Measurements from ENCODE around the gene RASGRF2. TPM values are rescaled to one million over a fixed set of nuclear protein-coding genes. Genes with fewer than 3 reads are reported as not detected.

The RASGRF2 gene
- total and polyA plus RNA-seq, 2 of the 13 experiments (the other 11 are each of a cell fraction or from before 2014, with no cell fraction given): 23.6 to 29.0 TPM

DNA sequence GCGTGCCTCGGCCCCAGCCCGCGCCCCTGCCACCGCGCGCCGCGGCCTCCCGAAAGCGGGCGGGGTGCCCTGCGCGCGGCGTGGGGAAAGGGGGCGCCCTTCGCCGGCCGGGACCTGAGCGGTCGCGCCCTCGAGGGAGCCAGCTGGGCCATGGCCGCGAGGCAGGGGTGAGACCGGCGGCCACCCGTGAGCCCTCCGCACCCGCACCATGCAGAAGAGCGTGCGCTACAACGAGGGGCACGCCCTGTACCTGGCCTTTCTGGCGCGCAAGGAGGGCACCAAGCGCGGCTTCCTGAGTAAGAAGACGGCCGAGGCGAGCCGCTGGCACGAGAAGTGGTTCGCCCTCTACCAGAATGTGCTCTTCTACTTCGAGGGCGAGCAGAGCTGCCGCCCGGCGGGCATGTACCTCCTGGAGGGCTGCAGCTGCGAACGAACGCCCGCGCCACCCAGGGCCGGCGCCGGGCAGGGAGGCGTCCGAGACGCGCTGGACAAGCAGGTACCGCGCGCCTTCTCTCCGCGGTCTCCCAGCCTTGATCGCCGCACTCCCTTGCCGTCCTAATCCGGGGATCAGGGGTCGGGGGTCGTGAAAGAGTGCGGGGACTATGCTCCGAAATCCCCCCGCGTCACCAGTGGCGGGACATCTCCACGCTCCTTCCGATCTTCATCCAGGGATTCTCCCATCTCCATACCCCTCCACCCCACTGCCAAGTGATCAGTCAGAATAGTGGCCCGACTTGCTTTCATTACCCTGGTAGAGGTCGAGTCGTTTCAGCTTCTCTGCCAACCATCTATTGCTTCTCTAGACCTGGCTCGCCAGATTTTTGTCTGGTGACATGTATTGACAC, 590 bp downstream of the RASGRF2 start (continued):
- TF ChIP-seq, protein P1, sequence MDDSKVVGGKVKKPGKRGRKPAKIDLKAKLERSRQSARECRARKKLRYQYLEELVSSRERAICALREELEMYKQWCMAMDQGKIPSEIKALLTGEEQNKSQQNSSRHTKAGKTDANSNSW (CRISPR knock-in tag; IDR thresholded peaks at IDR 0.05; ENCODE audit: borderline replicate concordance): peak; percentile 75; the same call in 1 of the 2 replicates
- TF ChIP-seq FOXA3 (CRISPR knock-in tag; IDR thresholded peaks at IDR 0.05): 0 out of 2 replicates have a peak, but pooled peaks have one; percentile 18
- TF ChIP-seq, protein P2, sequence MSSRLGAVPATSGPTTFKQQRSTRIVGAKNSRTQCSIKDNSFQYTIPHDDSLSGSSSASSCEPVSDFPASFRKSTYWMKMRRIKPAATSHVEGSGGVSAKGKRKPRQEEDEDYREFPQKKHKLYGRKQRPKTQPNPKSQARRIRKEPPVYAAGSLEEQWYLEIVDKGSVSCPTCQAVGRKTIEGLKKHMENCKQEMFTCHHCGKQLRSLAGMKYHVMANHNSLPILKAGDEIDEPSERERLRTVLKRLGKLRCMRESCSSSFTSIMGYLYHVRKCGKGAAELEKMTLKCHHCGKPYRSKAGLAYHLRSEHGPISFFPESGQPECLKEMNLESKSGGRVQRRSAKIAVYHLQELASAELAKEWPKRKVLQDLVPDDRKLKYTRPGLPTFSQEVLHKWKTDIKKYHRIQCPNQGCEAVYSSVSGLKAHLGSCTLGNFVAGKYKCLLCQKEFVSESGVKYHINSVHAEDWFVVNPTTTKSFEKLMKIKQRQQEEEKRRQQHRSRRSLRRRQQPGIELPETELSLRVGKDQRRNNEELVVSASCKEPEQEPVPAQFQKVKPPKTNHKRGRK (CRISPR knock-in tag; IDR thresholded peaks at IDR 0.05): no peak
- peak; percentile 73 for TF ChIP-seq HDAC1 (CRISPR knock-in tag; IDR thresholded peaks at IDR 0.05)
- TF ChIP-seq PITX1 (CRISPR knock-in tag; IDR thresholded peaks at IDR 0.05): peak; percentile 58; the same call in 1 of the 2 replicates
- TF ChIP-seq KDM5B (CRISPR knock-in tag; IDR thresholded peaks at IDR 0.05; ENCODE audit: borderline replicate concordance): peak; percentile 50; the same call in 1 of the 2 replicates
- no peak for TF ChIP-seq SPEN (CRISPR knock-in tag; IDR thresholded peaks at IDR 0.05; ENCODE audit: low read depth)
- TF ChIP-seq, protein P3, sequence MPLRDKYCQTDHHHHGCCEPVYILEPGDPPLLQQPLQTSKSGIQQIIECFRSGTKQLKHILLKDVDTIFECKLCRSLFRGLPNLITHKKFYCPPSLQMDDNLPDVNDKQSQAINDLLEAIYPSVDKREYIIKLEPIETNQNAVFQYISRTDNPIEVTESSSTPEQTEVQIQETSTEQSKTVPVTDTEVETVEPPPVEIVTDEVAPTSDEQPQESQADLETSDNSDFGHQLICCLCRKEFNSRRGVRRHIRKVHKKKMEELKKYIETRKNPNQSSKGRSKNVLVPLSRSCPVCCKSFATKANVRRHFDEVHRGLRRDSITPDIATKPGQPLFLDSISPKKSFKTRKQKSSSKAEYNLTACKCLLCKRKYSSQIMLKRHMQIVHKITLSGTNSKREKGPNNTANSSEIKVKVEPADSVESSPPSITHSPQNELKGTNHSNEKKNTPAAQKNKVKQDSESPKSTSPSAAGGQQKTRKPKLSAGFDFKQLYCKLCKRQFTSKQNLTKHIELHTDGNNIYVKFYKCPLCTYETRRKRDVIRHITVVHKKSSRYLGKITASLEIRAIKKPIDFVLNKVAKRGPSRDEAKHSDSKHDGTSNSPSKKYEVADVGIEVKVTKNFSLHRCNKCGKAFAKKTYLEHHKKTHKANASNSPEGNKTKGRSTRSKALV (CRISPR knock-in tag; IDR thresholded peaks at IDR 0.05): peak; percentile 90
- peak; percentile 69 for TF ChIP-seq AGO2 (optimal IDR thresholded peaks at IDR 0.05; ENCODE audit: low read depth, low read length)
- 0 out of 2 replicates have a peak, but pooled peaks have one; percentile 22 for TF ChIP-seq NRL (CRISPR knock-in tag; IDR thresholded peaks at IDR 0.05; ENCODE audit: borderline replicate concordance)
- TF ChIP-seq RBFOX2 (IDR thresholded peaks at IDR 0.05; ENCODE audit: low read depth, low read length): peak; percentile 91
- peak; percentile 70; the same call in 1 of the 2 replicates for TF ChIP-seq ZNF589 (CRISPR knock-in tag; conservative IDR thresholded peaks at IDR 0.05)
- no peak for TF ChIP-seq ZNF775 (CRISPR knock-in tag; IDR thresholded peaks at IDR 0.05; ENCODE audit: borderline replicate concordance)
- TF ChIP-seq SAFB2 (CRISPR knock-in tag; IDR thresholded peaks at IDR 0.05; ENCODE audit: borderline replicate concordance, low read depth): peak; percentile 78; the same call in 1 of the 2 replicates
- TF ChIP-seq, protein P4, sequence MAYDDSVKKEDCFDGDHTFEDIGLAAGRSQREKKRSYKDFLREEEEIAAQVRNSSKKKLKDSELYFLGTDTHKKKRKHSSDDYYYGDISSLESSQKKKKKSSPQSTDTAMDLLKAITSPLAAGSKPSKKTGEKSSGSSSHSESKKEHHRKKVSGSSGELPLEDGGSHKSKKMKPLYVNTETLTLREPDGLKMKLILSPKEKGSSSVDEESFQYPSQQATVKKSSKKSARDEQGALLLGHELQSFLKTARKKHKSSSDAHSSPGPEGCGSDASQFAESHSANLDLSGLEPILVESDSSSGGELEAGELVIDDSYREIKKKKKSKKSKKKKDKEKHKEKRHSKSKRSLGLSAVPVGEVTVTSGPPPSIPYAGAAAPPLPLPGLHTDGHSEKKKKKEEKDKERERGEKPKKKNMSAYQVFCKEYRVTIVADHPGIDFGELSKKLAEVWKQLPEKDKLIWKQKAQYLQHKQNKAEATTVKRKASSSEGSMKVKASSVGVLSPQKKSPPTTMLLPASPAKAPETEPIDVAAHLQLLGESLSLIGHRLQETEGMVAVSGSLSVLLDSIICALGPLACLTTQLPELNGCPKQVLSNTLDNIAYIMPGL (CRISPR knock-in tag; IDR thresholded peaks at IDR 0.05; ENCODE audit: borderline replicate concordance in 1 of 2, low read depth in 1 of 2): peak; percentile 73 to 95
- TF ChIP-seq DPF2 (CRISPR knock-in tag; IDR thresholded peaks at IDR 0.05; ENCODE audit: borderline replicate concordance, low read depth): no peak
- TF ChIP-seq TMF1 (CRISPR knock-in tag; IDR thresholded peaks at IDR 0.05; ENCODE audit: low read depth): 0 out of 2 replicates have a peak, but pooled peaks have one; percentile 60
- TF ChIP-seq MEIS2 (CRISPR knock-in tag; IDR thresholded peaks at IDR 0.05): peak; percentile 23; the same call in 1 of the 2 replicates
- TF ChIP-seq, protein P5, sequence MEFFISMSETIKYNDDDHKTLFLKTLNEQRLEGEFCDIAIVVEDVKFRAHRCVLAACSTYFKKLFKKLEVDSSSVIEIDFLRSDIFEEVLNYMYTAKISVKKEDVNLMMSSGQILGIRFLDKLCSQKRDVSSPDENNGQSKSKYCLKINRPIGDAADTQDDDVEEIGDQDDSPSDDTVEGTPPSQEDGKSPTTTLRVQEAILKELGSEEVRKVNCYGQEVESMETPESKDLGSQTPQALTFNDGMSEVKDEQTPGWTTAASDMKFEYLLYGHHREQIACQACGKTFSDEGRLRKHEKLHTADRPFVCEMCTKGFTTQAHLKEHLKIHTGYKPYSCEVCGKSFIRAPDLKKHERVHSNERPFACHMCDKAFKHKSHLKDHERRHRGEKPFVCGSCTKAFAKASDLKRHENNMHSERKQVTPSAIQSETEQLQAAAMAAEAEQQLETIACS (CRISPR knock-in tag; IDR thresholded peaks at IDR 0.05): 0 out of 2 replicates have a peak, but pooled peaks have one; percentile 46
- TF ChIP-seq ZNF546 (CRISPR knock-in tag; conservative IDR thresholded peaks at IDR 0.05): peak; percentile 55; the same call in 1 of the 2 replicates
- TF ChIP-seq ZMYM4 (CRISPR knock-in tag; IDR thresholded peaks at IDR 0.05): peak; percentile 44; the same call in 1 of the 2 replicates

All from HepG2 (cell line).